Activated CD4-positive, alpha-beta T cell treated with anti-CD3 and anti-CD28 coated beads, Interleukin-2, amount 50 U/mL, for 48 hours (primary cell): Measurements from ENCODE around the gene RAD51B.
"Not testable (repeated sequence)": the region's sequence is repeated elsewhere in the genome, so short reads cannot be mapped to it uniquely, and the experiment has no call there.

Source experiments
- DNase-seq, 2 experiments: peaks; one replicate each; pipeline ENCODE4 v3.0.0-alpha.2; 2020

The RAD51B gene

GRCh38 chr14:68219407-68219806 lies 399.8 kb downstream of the RAD51B start:
- DNase-seq = no peak

GRCh38 chr14:68221046-68221445 lies 401.5 kb downstream of the RAD51B start:
- not testable (repeated sequence) for DNase-seq

GRCh38 chr14:68222154-68222553 lies 402.6 kb downstream of the RAD51B start:
- no peak for DNase-seq

DNA sequence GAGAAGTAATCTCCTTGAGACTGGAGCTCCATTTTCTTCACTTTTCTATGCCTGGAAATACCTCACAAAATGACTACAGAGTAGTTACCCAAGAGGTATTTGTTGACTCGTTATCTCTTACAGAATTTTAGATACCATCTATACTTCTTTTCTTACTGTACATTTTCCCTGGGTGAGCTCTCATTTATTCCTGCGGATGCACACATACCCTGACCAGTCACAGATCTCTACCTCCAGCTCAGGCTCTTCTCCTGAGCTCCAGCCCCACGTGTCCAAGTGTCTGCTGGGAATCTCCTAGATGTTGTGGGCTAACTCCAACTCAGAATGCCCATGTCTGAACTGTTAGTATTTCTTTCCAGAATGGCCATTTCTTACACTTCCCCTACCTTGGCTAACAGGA lies 403.1 kb downstream of the RAD51B start:
- DNase-seq = no peak

GRCh38 chr14:68223631-68224030 lies 404.1 kb downstream of the RAD51B start:
- DNase-seq = no peak

GRCh38 chr14:68225321-68225720 lies 405.7 kb downstream of the RAD51B start:
- DNase-seq = no peak

DNA sequence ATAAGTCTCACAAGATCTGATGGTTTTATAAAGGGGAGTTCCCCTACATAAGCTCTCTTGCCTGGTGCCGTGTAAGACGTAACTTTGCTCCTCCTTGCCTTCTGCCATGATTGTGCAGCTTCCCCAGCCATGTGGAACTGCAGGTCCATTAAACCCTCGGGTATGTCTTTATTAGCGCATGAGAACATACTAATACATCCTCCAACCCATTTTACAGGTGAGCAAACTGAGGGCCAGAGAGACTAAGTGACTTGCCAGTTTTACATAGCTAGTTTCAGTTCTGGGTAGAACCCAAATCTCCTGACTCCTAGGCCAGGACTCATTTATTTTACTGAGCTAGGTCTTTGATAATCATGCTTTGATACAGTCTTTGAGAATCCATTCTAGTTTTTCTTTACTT lies 406.9 kb downstream of the RAD51B start:
- no peak for DNase-seq

DNA sequence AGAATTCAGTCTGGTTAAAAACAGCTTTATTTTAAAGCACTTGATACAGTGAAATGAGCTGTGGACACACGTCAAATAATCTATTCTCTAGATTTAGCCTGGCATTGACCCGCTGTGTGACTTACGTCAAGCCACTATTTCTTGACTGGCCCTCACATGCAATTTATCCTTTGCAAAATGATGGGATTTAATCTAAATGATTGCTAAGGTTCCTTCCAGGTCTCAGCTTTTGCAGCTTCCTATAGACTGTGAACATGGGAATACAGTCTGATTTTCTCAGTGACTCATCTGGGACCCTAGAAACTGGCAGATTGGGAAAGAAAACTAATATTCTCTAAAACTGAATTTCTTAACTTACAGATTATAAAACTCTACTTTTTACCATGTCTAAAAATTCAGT lies 409.1 kb downstream of the RAD51B start:
- no peak for DNase-seq

DNA sequence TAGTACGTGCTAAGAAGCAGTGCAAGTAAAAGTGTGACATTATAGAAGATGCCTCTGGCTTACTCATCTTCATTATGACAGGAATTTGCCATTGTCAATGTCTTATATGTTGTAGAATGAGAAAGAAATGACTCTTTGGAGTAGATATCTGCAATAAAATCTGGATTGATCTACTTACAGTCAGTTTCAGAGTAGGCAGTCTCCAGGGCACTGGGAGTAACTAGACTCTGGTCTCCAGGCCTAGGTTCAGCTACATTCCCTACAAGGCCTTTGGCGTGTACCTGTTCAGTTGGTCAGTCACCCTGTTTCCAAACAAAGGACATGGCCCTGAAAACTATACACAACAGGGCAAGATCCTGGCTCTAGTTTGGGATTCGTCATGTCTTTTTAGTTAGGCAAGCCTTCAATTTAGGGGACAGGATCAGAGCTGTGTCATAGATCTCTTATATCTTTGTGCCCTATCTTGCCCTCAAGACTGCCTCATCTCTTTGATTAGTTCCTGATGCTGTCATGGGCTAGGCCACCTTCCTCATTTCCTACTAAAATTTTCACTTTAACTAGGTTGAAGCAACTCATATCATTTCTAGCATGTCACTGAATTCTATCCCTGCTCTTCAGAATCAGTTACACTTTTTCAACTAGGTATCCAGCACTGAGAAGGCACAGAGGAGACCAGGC lies 410.0 kb downstream of the RAD51B start:
- peak in 1 of 2 experiments; percentile 28 for DNase-seq

GRCh38 chr14:68230202-68230949 lies 410.8 kb downstream of the RAD51B start:
- peak in 1 of 2 experiments; percentile 8 for DNase-seq

- no peak for DNase-seq
Observed at GRCh38 chr14:68230950-68231717, 411.6 kb downstream of the RAD51B start.

GRCh38 chr14:68231898-68232297 lies 412.3 kb downstream of the RAD51B start:
- no peak for DNase-seq

DNA sequence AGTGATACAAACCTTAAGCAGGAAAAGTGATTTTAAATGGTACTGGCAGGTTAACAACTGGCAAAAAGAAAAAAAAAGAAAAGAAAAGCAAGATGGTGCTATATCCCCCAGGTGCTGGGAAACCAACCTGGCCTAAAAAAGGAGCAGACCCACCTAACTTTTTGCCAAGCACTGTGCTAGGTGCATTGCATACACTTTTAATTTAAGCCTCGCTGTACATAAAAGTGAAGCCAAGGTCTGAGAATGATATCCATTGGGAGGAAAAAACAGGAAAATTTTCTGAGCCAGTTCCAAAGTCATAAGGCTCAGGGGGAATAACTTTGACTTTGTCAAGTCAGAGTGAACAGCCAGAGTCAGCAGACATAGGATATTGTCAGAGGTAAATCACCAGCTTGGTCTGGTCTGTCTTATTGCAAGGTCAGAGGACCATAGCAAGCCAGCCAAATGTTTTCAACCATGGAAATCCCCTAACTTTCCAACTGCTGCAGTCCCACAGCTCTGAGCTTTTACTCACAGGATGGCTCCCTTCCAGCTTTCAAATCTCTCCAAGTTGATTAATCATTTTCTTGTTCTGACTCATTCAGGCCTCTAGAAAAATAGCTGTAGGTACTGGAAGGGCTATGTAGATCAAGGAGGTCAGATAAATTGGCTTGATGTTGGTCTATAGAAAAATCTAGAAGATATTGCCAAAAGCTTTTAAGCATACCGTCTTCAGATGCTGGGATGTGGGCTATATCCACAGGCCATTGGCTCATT lies 412.9 kb downstream of the RAD51B start:
- peak in 1 of 2 experiments; percentile 46 for DNase-seq

GRCh38 chr14:68233101-68233784 lies 413.7 kb downstream of the RAD51B start:
- DNase-seq = no peak

- DNase-seq = no peak
Observed at GRCh38 chr14:68234101-68234905, 414.7 kb downstream of the RAD51B start.

DNA sequence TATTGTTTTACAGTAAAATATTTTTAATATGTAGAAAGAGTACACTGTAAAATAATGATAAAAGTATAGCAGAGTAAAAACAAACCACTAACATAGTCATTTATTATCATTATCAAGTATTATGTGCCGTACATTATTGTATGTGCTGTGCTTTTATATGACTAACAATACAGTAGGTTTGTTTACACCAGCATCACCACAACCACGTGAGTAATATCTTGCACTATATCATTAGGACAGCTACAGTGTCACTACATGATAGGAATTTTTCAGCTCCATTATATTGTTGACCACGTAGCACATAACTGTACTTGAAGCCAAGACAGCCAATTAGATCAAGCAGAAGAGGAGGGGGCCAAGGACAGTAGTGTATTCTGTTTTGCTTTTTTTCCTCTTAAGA lies 415.4 kb downstream of the RAD51B start:
- DNase-seq = no peak

- no peak for DNase-seq
Observed at GRCh38 chr14:68236582-68237458, 417.2 kb downstream of the RAD51B start.

DNA sequence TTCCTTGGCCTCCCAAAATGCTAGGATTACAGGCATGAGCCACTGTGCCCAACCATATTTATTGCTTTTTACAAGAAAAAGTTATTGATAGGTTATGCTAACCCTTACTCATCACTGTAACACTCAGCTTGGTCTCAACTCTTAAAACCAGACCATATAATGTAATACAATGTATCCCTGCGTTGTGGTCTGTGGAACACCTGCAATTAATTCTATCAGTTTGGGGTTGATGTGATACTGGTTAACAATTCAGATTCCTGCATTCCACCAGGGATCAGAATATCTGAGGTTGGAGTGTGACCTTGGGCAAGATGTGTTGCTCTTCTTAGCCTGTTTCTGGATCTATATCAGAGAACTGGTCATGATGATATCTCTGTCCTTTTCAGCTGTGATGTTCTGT lies 419.0 kb downstream of the RAD51B start:
- no peak for DNase-seq

GRCh38 chr14:68238976-68239375 lies 419.4 kb downstream of the RAD51B start:
- no peak for DNase-seq

DNA sequence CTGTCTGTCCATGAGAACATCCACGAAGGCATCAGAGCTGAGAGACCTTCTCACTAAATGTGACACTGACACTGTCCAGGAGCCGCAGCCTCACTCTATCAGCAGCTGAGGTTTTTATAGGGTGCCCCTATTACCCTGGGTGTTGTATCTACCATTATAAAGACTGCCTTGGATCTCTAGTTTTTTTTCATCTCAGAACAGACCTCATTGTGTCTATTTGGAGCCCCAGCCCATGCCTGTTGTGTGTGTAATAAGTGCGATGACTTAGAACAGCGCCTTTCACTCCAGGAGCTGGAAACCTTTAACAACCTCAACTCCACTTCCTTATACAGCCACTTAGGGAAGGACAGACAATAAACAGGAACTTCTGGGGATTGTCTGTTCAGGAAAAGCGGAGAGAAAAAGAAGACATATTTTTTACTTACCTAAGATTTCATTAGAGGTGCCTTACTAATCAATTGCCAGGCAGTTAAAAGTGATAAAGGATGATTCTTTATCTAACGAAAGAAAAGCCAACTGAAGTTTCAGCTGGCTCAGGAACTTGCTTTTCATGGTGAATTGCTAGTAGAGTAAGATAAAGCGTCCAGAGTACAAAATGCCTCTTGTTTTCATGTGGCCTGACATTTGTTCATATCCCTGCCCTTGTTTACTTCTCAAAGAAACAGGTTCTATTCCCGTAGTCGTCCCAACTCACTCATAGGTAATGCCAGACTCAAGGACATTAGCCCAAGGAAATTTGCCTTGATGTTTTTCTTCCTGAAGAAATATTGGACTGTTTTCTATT lies 420.6 kb downstream of the RAD51B start:
- no peak for DNase-seq
